ENCODE measurements around the gene PHLDA3. TPM values are rescaled to one million over a fixed set of nuclear protein-coding genes. Genes with fewer than 3 reads are reported as not detected.
"Not testable (repeated sequence)": the region's sequence is repeated elsewhere in the genome, so short reads cannot be mapped to it uniquely, and the experiment has no call there.

Gene PHLDA3
- total RNA-seq, 2 donors from 2014 or later: 13.1 to 21.2 TPM

- intact Hi-C loops (cut with DNase I): no loop called here
- Histone ChIP-seq H3K9ac (ENCODE audit: low read depth in 2 of 2, low read length in 2 of 2) (no peak overlapping the region), H3K4me3 (no peak overlapping the region)
Observed at GRCh38 chr1:201476670-201477344, 7.8 kb upstream of the PHLDA3 start.

DNA sequence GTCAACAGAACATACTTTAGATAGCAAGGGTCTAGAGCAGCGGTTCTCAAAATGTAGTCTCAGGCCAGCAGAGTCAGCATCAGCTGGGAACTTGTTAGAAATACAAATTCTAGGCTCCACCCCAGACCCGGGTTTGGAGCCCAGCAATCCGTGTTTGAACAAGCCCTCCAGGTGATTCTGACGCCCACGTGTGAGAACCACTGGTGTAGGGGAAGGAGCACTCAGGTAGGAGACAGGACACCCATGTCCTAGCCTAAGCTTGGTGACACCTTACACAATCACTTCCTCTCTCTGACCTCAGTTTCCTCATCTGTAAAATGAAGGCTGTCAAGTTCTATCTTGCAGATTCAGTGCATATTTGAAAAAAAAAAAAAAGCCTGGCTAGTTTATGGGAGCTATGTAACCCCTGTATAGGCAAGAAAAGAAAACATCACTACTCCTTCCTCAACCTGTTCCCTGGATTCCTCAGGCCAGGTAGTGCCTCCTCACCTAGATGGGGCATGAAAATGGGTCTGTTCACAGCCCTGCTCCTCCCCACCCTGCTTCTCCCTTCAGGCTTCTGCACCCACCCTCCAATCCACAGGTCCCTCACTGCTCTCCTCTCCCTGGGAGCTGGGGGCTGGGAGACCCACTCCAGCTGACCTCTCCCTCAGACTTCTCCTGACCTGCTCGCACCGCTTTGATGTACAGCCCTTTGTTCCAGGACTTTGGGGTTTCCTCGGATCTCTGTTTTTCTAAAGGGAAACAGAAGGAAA, 7.1 kb upstream of the PHLDA3 start:
- Histone ChIP-seq H3K9ac (ENCODE audit: low read depth in 2 of 2, low read length in 2 of 2) (no peak overlapping the region), H3K36me3 (no peaks in the 10 kb centered on the region), H3K9me3 (no peaks in the 10 kb centered on the region), H3K4me1 (peaks cover 6% of the 10 kb centered on the region), H3K4me3 (no peak overlapping the region), H3K27ac (no peak overlapping the region), H3K27me3 (no peaks in the 10 kb centered on the region)
- intact Hi-C loops (cut with DNase I): no loop called here
- TF ChIP-seq CTCF (IDR thresholded peaks at IDR 0.05): no peak
- DNase-seq: no peak

More at GRCh38 chr1:201476670-201477344, 7.8 kb upstream of the PHLDA3 start:
- no peaks in the 10 kb centered on the region for H3K27me3 ChIP-seq
- no peaks in the 10 kb centered on the region for H3K36me3 ChIP-seq
- peaks cover 14% of the 10 kb centered on the region for H3K4me1 ChIP-seq
- H3K27ac ChIP-seq: no peak overlapping the region
- no peak for TF ChIP-seq CTCF (IDR thresholded peaks at IDR 0.05)
- H3K9me3 ChIP-seq: no peaks in the 10 kb centered on the region
- no peak for DNase-seq

DNA sequence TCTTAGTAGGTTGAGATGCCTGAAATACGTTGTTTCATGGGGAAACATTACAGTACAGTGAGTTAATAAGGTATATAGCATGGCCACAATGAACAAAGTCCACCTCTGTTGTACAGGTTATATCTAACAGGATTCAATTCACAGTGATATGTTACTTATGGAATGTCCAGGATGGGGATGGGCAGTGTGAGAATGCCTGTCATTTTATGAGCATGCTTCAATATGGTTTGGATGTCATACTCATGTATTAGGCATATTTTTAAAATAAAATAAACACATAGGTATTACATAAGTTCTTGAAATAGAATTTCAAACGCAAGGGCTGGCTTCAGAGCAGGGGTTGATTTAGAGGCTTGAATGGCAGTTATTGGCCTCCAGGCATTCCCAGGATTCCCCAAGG, 6.1 kb upstream of the PHLDA3 start:
- Histone ChIP-seq H3K36me3 (no peaks in the 10 kb centered on the region), H3K27me3 (no peaks in the 10 kb centered on the region), H3K9ac (ENCODE audit: low read depth in 2 of 2, low read length in 2 of 2) (no peak overlapping the region), H3K27ac (no peak overlapping the region), H3K9me3 (no peaks in the 10 kb centered on the region), H3K4me1 (peaks cover 3% of the 10 kb centered on the region), H3K4me3 (no peak overlapping the region)
- DNase-seq: no peak
- TF ChIP-seq CTCF (IDR thresholded peaks at IDR 0.05): no peak
- intact Hi-C loops (cut with DNase I): no loop called here

GRCh38 chr1:201473296-201473695, 4.3 kb upstream of the PHLDA3 start:
- no peak overlapping the region for H3K27ac ChIP-seq
- no peak for DNase-seq
- H3K9me3 ChIP-seq: no peaks in the 10 kb centered on the region
- intact Hi-C loops (cut with DNase I): no loop called here
- peaks cover 1% of the 10 kb centered on the region for H3K4me1 ChIP-seq
- H3K4me3 ChIP-seq: no peak overlapping the region
- no peak for TF ChIP-seq CTCF (IDR thresholded peaks at IDR 0.05)
- H3K9ac ChIP-seq (ENCODE audit: low read depth in 2 of 2, low read length in 2 of 2): no peak overlapping the region
- H3K27me3 ChIP-seq: peaks cover 13% of the 10 kb centered on the region
- no peaks in the 10 kb centered on the region for H3K36me3 ChIP-seq

- H3K9me3 ChIP-seq; H3K4me1 ChIP-seq; intact Hi-C loops (cut with DNase I): not testable (repeated sequence)
Observed at GRCh38 chr1:201472321-201472720, 3.3 kb upstream of the PHLDA3 start.

DNA sequence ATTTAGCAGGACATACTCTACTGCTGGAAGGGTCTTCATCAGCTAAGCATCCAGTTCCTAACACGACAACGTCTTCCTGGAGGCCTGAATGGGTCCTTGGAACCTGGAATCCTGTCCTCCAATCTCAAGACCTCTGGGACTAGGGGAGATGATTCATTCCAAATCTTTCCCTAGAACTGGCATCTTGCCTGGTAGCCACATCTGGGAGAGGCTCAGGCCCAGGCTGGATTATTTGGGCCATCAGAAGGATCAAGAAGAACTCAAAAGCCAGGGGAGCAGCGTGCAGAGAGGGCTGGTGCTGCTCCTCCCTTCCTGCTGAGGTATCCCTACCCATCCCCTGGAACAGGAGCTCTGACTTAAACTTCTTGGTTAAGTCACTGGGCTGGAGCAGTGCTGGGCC, 2.8 kb upstream of the PHLDA3 start:
- no peak for TF ChIP-seq CTCF (IDR thresholded peaks at IDR 0.05)
- Histone ChIP-seq H3K36me3 (no peaks in the 10 kb centered on the region), H3K4me3 (no peak overlapping the region), H3K4me1 (peaks cover 3% of the 10 kb centered on the region), H3K9ac (ENCODE audit: low read depth in 2 of 2, low read length in 2 of 2) (no peak overlapping the region), H3K27ac (no peak overlapping the region), H3K27me3 (peaks cover 13% of the 10 kb centered on the region), H3K9me3 (no peaks in the 10 kb centered on the region)
- intact Hi-C loops (cut with DNase I): no loop called here
- DNase-seq: no peak

More at GRCh38 chr1:201472321-201472720, 3.3 kb upstream of the PHLDA3 start:
- not testable (repeated sequence) for DNase-seq; H3K27ac ChIP-seq; H3K4me3 ChIP-seq; H3K9ac ChIP-seq (ENCODE audit: low read depth in 2 of 2, low read length in 2 of 2); H3K36me3 ChIP-seq
- H3K27me3 ChIP-seq: peaks cover 13% of the 10 kb centered on the region
